ENCODE measurements around the gene GPR17. TPM values are rescaled to one million over a fixed set of nuclear protein-coding genes. Genes with fewer than 3 reads are reported as not detected.

Gene GPR17
- total RNA-seq, 1 experiment from 2014 or later = not detected

- Histone ChIP-seq H3K9me3 (ENCODE audit: control insufficient read depth, insufficient read depth, low read depth, low read length) (no peaks in the 10 kb centered on the region), H3K36me3 (ENCODE audit: control insufficient read depth, insufficient read depth, low read length) (no peaks in the 10 kb centered on the region), H3K4me1 (ENCODE audit: control insufficient read depth, insufficient read depth, low read length) (peaks cover 6% of the 10 kb centered on the region; the same call in 1 of the 2 replicates), H3K27me3 (ENCODE audit: control insufficient read depth, insufficient read depth, low read length) (no peaks in the 10 kb centered on the region), H3K27ac (ENCODE audit: low read length) (no peak overlapping the region), H3K4me3 (ENCODE audit: low read depth in 2 of 2, low read length in 2 of 2) (no peak overlapping the region)
- CTCF ChIA-PET = no interaction called here
- no peak for ATAC-seq
- no peak for DNase-seq (ENCODE audit: low read depth, low spot score)
- no TSS peak for BruUV-seq (replicated peaks)
- TF ChIP-seq, protein P1, sequence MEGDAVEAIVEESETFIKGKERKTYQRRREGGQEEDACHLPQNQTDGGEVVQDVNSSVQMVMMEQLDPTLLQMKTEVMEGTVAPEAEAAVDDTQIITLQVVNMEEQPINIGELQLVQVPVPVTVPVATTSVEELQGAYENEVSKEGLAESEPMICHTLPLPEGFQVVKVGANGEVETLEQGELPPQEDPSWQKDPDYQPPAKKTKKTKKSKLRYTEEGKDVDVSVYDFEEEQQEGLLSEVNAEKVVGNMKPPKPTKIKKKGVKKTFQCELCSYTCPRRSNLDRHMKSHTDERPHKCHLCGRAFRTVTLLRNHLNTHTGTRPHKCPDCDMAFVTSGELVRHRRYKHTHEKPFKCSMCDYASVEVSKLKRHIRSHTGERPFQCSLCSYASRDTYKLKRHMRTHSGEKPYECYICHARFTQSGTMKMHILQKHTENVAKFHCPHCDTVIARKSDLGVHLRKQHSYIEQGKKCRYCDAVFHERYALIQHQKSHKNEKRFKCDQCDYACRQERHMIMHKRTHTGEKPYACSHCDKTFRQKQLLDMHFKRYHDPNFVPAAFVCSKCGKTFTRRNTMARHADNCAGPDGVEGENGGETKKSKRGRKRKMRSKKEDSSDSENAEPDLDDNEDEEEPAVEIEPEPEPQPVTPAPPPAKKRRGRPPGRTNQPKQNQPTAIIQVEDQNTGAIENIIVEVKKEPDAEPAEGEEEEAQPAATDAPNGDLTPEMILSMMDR (IDR thresholded peaks at IDR 0.05) = no peak
- in situ Hi-C loops (cut with HindIII; ENCODE audit: low pct_unique_long_range_greater_than_20kb, low sequenced_read_pairs) = no loop called here
- intact Hi-C loops (cut with micrococcal nuclease; ENCODE audit: unreplicated experiment) = no loop called here
- POLR2A ChIA-PET = no interaction called here
Observed at GRCh38 chr2:127645026-127645394, 943 bp upstream of the GPR17 start.

GRCh38 chr2:127646487-127647241, 711 bp downstream of the GPR17 start:
- ChIA-PET CTCF (no interaction called here), POLR2A (no interaction called here)
- H3K27ac ChIP-seq (ENCODE audit: low read length) = no peak overlapping the region
- BruUV-seq (replicated peaks) = no TSS peak
- no peak overlapping the region for H3K4me3 ChIP-seq (ENCODE audit: low read depth in 2 of 2, low read length in 2 of 2)
- no peaks in the 10 kb centered on the region for H3K27me3 ChIP-seq (ENCODE audit: control insufficient read depth, insufficient read depth, low read length)
- ATAC-seq (no peak), DNase-seq (ENCODE audit: low read depth, low spot score) (no peak)
- TF ChIP-seq, protein P2, sequence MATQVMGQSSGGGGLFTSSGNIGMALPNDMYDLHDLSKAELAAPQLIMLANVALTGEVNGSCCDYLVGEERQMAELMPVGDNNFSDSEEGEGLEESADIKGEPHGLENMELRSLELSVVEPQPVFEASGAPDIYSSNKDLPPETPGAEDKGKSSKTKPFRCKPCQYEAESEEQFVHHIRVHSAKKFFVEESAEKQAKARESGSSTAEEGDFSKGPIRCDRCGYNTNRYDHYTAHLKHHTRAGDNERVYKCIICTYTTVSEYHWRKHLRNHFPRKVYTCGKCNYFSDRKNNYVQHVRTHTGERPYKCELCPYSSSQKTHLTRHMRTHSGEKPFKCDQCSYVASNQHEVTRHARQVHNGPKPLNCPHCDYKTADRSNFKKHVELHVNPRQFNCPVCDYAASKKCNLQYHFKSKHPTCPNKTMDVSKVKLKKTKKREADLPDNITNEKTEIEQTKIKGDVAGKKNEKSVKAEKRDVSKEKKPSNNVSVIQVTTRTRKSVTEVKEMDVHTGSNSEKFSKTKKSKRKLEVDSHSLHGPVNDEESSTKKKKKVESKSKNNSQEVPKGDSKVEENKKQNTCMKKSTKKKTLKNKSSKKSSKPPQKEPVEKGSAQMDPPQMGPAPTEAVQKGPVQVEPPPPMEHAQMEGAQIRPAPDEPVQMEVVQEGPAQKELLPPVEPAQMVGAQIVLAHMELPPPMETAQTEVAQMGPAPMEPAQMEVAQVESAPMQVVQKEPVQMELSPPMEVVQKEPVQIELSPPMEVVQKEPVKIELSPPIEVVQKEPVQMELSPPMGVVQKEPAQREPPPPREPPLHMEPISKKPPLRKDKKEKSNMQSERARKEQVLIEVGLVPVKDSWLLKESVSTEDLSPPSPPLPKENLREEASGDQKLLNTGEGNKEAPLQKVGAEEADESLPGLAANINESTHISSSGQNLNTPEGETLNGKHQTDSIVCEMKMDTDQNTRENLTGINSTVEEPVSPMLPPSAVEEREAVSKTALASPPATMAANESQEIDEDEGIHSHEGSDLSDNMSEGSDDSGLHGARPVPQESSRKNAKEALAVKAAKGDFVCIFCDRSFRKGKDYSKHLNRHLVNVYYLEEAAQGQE (IDR thresholded peaks at IDR 0.05; ENCODE audit: insufficient read depth in 1 of 2, low read depth in 2 of 2, low read length in 1 of 2) = no peak
- TF ChIP-seq SIN3A (IDR thresholded peaks at IDR 0.05; ENCODE audit: borderline replicate concordance, insufficient read depth, low read depth, low read length) = no peak
- TF ChIP-seq POLR2AphosphoS5 (IDR thresholded peaks at IDR 0.05; ENCODE audit: low read depth, low read length) = no peak
- no peak for TF ChIP-seq TCF7L2 (IDR thresholded peaks at IDR 0.05; ENCODE audit: low read depth, low read length)
- TF ChIP-seq, protein P1 (IDR thresholded peaks at IDR 0.05) = no peak
- H3K4me1 ChIP-seq (ENCODE audit: control insufficient read depth, insufficient read depth, low read length) = peaks cover 6% of the 10 kb centered on the region; the same call in 1 of the 2 replicates
- in situ Hi-C loops (cut with HindIII; ENCODE audit: low pct_unique_long_range_greater_than_20kb, low sequenced_read_pairs) = no loop called here
- H3K9me3 ChIP-seq (ENCODE audit: control insufficient read depth, insufficient read depth, low read depth, low read length) = no peaks in the 10 kb centered on the region
- no peaks in the 10 kb centered on the region for H3K36me3 ChIP-seq (ENCODE audit: control insufficient read depth, insufficient read depth, low read length)
- intact Hi-C loops (cut with micrococcal nuclease; ENCODE audit: unreplicated experiment) = no loop called here
